HL-60/S4 treated with retinoic acid at 250 ng/mL for 4 days and 3 days (cell line): ENCODE measurements around the gene SPSB2.
"Not testable (repeated sequence)": the region's sequence is repeated elsewhere in the genome, so short reads cannot be mapped to it uniquely, and the experiment has no call there.

Experiments used
- in situ Hi-C: fragments of 300-500 bp; cut with MboI; formaldehyde crosslinking; loops from 2 replicates; pipeline ENCODE4 v1.7.0; 2022; ENCODE audit warnings: low sequenced_read_pairs

The SPSB2 gene

GRCh38 chr12:6873094-6874014, at the start of gene SPSB2:
TSS of gene SPSB2 (minus strand) at chr12:6873303. CDS start at chr12:6872901, 402 bp downstream.
- in situ Hi-C loops = no loop called here

- in situ Hi-C loops = no loop called here
Measured at GRCh38 chr12:6921996-6922946, 49.2 kb upstream of the SPSB2 start.

GRCh38 chr12:6921539-6921938, 48.4 kb upstream of the SPSB2 start:
- in situ Hi-C loops = no loop called here

DNA sequence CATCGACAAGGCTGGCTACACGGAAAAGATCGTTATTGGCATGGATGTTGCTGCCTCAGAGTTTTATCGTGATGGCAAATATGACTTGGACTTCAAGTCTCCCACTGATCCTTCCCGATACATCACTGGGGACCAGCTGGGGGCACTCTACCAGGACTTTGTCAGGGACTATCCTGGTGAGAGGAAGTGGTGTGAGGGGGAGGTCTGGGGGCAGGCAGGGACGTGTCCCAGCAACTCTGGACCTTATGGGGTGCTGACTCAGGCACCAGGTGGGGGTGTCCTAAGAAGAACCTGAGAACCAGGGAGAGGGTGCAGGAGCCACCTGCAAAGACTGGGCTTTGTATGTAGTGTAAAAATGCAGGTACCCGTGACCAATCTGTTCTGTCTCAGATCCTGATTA, 46.5 kb upstream of the SPSB2 start:
- in situ Hi-C loops = no loop called here

DNA sequence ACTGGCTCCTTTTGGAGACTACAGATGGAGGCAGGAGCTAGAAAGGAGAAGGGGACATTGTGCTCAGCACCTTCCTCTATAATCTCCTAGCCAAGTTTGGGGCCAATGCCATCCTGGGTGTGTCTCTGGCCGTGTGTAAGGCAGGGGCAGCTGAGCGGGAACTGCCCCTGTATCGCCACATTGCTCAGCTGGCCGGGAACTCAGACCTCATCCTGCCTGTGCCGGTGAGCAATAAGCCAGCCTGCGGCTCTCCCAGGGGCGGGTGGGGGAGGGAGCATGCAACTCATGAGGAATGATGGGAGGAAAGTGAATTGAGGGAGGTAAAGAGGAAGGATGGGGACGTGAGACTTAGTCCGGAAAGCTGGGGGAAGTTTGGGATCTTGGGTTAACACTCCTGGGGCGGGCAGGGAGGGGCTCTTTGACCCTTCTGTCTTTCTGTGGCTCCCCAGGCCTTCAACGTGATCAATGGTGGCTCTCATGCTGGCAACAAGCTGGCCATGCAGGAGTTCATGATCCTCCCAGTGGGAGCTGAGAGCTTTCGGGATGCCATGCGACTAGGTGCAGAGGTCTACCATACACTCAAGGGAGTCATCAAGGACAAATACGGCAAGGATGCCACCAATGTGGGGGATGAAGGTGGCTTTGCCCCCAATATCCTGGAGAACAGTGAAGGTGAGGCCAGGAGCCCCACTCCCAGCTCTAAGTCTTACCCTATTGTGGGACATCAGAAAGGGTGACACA, 44.6 kb upstream of the SPSB2 start:
- in situ Hi-C loops = no loop called here

GRCh38 chr12:6916426-6917200, 43.5 kb upstream of the SPSB2 start:
- in situ Hi-C loops = no loop called here

GRCh38 chr12:6915789-6916285, 42.7 kb upstream of the SPSB2 start:
- in situ Hi-C loops = no loop called here

DNA sequence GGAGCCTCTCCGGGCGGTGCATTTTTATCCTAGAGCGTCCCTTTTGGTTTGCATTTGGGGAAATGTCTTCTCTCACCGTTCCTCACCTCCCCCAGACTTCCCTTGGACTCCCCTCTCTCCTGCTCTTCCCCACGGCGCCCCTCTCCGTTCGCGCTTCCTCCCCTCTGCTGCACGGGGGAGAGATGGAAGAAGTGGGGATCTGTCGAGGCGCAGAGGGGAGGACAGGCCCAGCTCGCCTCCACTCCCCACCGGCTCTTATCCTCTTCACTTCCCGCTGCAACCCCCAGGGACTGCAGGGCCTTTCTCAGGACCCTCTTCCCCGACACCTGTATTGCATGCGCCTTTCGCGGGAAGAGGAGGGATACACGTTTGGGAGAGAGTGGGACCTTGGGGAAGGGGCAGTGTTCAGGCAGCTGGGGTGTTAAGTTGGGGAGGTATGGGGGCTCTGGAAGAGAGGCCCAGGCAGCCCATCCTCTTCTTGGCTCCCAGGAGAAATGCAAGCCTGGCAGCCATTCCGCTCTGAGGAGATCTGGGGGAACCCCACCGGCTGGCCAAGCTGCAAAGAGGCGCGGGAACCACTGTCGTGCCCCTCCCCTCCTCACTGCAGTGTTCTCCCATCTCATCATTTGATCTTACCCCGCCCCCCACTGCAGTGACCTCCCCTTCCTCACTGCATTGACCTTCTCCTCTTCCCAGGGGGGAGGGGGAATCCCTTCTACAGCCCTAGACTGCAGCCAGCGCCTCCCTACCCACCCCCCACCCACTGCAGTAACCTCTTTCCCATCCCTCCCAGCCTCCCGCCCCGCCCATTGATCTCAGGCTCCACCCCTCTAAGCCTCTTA, 42.1 kb upstream of the SPSB2 start:
- in situ Hi-C loops = no loop called here

GRCh38 chr12:6914246-6914946, 41.3 kb upstream of the SPSB2 start, which contains the start of gene ENO2:
TSS of gene ENO2 (plus strand) at chr12:6914580. CDS start at chr12:6915833, 1,253 bp downstream.
- in situ Hi-C loops = no loop called here

DNA sequence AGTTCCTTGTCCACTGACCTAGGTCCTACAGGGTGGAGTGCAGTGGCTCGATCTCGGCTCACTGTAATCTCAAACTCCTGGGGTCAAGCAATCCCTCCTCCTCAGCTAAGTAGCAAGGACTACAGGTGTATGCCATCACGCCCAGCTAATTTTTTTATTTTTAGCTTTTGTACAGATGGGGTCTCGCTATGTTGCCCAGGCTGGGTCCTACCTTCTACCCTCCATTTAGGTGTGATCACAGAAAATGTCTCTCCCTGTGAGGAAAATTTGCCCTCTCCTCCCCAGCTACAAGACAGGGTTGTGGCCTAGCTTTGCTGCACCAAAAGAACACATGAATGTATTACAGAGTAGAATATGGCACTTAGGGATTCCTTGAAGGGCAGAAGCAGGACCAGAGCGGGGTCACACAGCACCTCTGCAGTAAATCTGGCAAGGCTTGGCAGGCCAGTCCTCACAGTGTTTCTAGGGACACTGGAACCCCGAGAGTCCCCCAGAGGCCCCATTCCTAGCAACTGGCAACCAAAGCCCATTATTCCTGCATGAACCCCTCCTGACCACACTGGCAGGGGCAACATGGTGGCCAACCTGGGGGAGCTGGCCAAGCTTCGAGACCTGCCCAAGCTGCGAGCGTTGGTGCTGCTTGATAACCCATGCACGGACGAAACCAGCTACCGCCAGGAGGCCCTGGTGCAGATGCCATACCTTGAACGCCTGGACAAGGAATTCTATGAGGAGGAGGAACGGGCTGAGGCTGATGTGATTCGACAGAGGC, 39.2 kb upstream of the SPSB2 start:
- in situ Hi-C loops = no loop called here

DNA sequence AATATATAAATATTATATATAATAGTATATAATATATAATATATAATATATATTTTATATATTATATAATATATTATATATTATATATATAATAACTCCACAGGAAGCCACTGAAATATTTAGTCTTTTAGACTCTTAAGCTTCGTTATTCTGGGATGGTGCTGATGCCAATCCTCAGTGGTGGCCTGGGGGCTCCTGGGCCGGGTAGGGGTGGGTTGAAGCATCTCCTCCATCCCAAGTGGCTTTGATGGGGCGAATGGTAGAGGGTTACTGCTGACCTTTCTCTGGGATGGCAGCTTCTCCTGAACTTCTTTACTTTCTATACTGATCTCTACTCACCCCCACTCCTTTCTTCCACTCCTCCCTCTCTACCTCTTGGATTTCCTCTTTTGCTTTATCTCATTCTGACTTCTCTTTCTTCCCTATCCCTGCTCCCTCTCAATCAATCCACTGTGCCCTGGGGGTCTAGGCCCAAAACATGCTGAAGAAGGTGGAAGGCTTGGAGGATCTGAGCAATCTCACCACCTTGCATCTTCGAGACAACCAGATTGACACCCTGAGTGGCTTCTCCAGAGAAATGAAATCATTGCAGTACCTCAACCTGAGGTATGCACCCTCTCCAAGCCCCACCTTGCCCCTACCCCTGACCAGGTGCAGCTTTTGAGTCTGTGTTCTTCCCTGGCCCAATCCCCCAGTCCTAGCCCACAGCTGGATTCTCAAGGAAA, 36.5 kb upstream of the SPSB2 start:
- in situ Hi-C loops = no loop called here

GRCh38 chr12:6908141-6908540, 35.0 kb upstream of the SPSB2 start:
- in situ Hi-C loops = not testable (repeated sequence)

GRCh38 chr12:6905414-6906040, 32.4 kb upstream of the SPSB2 start:
- in situ Hi-C loops = no loop called here

DNA sequence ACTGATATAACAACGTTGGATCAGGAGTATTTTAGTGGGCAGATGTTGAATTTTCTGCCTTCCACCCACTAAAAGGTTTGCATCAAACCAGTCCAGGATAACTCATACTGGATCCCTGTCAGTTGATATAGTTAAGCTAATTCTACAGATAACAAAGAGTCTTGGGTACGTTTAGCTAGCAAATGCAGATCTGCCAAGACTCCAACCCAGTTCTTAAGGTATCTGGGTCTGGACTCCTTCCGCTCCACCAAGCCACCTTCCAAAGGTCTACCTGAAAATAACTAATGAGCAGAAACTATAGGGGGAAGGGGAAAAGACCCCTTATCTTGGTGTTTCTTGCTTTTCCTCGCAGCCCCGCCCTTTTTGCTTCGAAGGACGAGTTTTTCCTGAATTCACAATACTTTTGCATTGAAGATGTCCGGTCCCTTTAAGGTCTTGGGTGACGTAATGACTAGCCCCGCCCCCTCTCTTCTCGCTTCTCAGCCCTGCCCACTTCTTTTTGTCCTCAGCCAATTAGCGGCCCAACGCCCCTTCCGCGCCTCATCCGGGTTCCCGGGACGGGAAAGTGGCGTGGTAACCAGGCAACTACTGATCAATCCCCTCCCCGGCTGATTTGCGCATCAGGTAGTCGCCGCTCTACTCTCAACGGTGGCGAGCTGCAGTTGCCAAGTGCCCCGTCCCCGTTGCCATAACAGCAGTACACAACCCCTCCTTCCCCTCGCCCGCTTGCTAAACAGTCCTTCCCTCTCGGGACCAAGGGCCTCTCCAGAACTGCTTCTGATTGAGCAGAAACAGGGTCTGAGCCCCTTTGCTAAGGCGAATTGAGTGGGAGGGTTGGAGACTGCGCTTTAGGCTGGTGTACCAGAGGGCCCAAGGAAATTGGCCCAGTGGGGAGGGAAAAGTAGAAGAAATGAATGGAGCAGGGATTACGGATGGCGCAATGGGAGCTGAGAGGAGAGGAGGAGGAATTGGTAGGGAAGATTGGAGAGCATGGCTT, 31.5 kb upstream of the SPSB2 start, which contains the start of gene LRRC23:
Gene LRRC23, plus strand, starts transcription at position 543 of the 997 bp plus-strand sequence. CDS start 812 bp downstream, outside the sequence.
- in situ Hi-C loops = no loop called here

- in situ Hi-C loops = no loop called here
Measured at GRCh38 chr12:6903722-6904121, 30.6 kb upstream of the SPSB2 start.
